ENCODE results near the gene LMBR1. TPM values are rescaled to one million over a fixed set of nuclear protein-coding genes. Genes with fewer than 3 reads are reported as not detected.

Gene LMBR1
- total and polyA plus RNA-seq, 2 of the 13 experiments (the other 11 are each of a cell fraction or from before 2014, with no cell fraction given): 20.9 to 39.6 TPM

- TF ChIP-seq, protein P1, sequence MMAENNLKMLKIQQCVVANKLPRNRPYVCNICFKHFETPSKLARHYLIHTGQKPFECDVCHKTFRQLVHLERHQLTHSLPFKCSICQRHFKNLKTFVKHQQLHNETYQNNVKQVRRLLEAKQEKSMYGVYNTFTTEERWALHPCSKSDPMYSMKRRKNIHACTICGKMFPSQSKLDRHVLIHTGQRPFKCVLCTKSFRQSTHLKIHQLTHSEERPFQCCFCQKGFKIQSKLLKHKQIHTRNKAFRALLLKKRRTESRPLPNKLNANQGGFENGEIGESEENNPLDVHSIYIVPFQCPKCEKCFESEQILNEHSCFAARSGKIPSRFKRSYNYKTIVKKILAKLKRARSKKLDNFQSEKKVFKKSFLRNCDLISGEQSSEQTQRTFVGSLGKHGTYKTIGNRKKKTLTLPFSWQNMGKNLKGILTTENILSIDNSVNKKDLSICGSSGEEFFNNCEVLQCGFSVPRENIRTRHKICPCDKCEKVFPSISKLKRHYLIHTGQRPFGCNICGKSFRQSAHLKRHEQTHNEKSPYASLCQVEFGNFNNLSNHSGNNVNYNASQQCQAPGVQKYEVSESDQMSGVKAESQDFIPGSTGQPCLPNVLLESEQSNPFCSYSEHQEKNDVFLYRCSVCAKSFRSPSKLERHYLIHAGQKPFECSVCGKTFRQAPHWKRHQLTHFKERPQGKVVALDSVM (CRISPR knock-in tag; IDR thresholded peaks at IDR 0.05): peak; percentile 7; the same call in 1 of the 2 replicates
- TF ChIP-seq ZNF3 (CRISPR knock-in tag; IDR thresholded peaks at IDR 0.05) (no peak), GTF3A (CRISPR knock-in tag; conservative IDR thresholded peaks at IDR 0.05) (no peak), RORA (CRISPR knock-in tag; IDR thresholded peaks at IDR 0.05) (no peak), ZNF737 (CRISPR knock-in tag; IDR thresholded peaks at IDR 0.05; ENCODE audit: borderline replicate concordance) (no peak), ZNF713 (CRISPR knock-in tag; IDR thresholded peaks at IDR 0.05) (no peak), PTBP1 (IDR thresholded peaks at IDR 0.05; ENCODE audit: low read depth, low read length, poor library complexity, severe bottlenecking) (no peak), PAXIP1 (CRISPR knock-in tag; conservative IDR thresholded peaks at IDR 0.05) (no peak; the same call in 1 of the 2 replicates), ZMYM3 (CRISPR knock-in tag; IDR thresholded peaks at IDR 0.05) (no peak; the same call in none of the 2 replicates), FOXA1 (IDR thresholded peaks at IDR 0.05) (no peak), FOXA1 (CRISPR knock-in tag; IDR thresholded peaks at IDR 0.05) (no peak), ZBTB1 (CRISPR knock-in tag; IDR thresholded peaks at IDR 0.05; ENCODE audit: borderline replicate concordance) (no peak), NR3C1 (CRISPR knock-in tag; IDR thresholded peaks at IDR 0.05) (no peak)
- TF ChIP-seq, protein P2, sequence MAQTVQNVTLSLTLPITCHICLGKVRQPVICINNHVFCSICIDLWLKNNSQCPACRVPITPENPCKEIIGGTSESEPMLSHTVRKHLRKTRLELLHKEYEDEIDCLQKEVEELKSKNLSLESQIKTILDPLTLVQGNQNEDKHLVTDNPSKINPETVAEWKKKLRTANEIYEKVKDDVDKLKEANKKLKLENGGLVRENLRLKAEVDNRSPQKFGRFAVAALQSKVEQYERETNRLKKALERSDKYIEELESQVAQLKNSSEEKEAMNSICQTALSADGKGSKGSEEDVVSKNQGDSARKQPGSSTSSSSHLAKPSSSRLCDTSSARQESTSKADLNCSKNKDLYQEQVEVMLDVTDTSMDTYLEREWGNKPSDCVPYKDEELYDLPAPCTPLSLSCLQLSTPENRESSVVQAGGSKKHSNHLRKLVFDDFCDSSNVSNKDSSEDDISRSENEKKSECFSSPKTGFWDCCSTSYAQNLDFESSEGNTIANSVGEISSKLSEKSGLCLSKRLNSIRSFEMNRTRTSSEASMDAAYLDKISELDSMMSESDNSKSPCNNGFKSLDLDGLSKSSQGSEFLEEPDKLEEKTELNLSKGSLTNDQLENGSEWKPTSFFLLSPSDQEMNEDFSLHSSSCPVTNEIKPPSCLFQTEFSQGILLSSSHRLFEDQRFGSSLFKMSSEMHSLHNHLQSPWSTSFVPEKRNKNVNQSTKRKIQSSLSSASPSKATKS (CRISPR knock-in tag; IDR thresholded peaks at IDR 0.05): no peak
Observed at GRCh38 chr7:156892821-156893706, at the start of gene LMBR1 (continued).

Measured in HepG2 (cell line).